Mesenchymal stem cell (in vitro differentiated cells and primary cell): ENCODE measurements around the gene TUBB4B.

Experiments
- DNase-seq: peaks from one replicate; pipeline ENCODE4 v3.0.0-alpha.2; 2013
- H2AFZ ChIP-seq: one replicate; pipeline ENCODE4 v1.6.1; 2013; ENCODE audit warnings: low read depth, mild to moderate bottlenecking, control low read depth, inconsistent platforms, low read length, moderate library complexity
- H2AK5ac ChIP-seq: 2 replicates; pipeline ENCODE4 v1.6.1; 2013; ENCODE audit warnings: low read length, moderate library complexity, mild to moderate bottlenecking, inconsistent platforms; ENCODE audit not compliant: severe bottlenecking
- H2BK120ac ChIP-seq: one replicate; pipeline ENCODE4 v1.6.1; 2013; ENCODE audit warnings: low read depth, mild to moderate bottlenecking, inconsistent platforms, low read length, moderate library complexity
- H2BK12ac ChIP-seq, 2 experiments: one replicate each; pipeline ENCODE4 v1.6.1; 2013; ENCODE audit warnings: inconsistent platforms in 2 of 2, low read length in 2 of 2, mild to moderate bottlenecking in 2 of 2, moderate library complexity in 2 of 2, control low read depth in 1 of 2
- H2BK15ac ChIP-seq: one replicate; pipeline ENCODE4 v1.6.1; 2013; ENCODE audit warnings: mild to moderate bottlenecking, low read depth, inconsistent platforms; ENCODE audit not compliant: poor library complexity, severe bottlenecking
- H2BK5ac ChIP-seq: 2 replicates; pipeline ENCODE4 v1.6.1; 2013; ENCODE audit warnings: low read depth, mild to moderate bottlenecking, low read length, control low read depth, inconsistent platforms; ENCODE audit not compliant: poor library complexity, severe bottlenecking
- H3K14ac ChIP-seq, 2 experiments: one replicate each; pipeline ENCODE4 v1.6.1; 2013; ENCODE audit warnings: inconsistent platforms in 2 of 2, low read length in 2 of 2, control low read depth in 1 of 2, mild to moderate bottlenecking in 1 of 2, moderate library complexity in 1 of 2
- H3K18ac ChIP-seq, 2 experiments: one replicate each; pipeline ENCODE4 v1.6.1; 2013; ENCODE audit warnings: inconsistent platforms in 2 of 2, low read length in 2 of 2, control low read depth in 1 of 2, low read depth in 1 of 2, mild to moderate bottlenecking in 1 of 2
- H3K23ac ChIP-seq, 2 experiments: one replicate each; pipeline ENCODE4 v1.6.1; 2013; ENCODE audit warnings: inconsistent platforms in 2 of 2, low read length in 2 of 2, mild to moderate bottlenecking in 2 of 2, moderate library complexity in 2 of 2, control low read depth in 1 of 2
- H3K27ac ChIP-seq: 2 replicates; pipeline ENCODE4 v1.5.1; 2013; ENCODE audit warnings: mild to moderate bottlenecking, moderate library complexity, low read length, control low read depth, inconsistent platforms; ENCODE audit not compliant: poor library complexity, severe bottlenecking
- H3K27me3 ChIP-seq, 2 experiments: 2 replicates each; pipeline versions ENCODE4 v1.6.1 to v1.7.0; 2013; ENCODE audit warnings: low read length in 2 of 2, mild to moderate bottlenecking in 2 of 2, moderate library complexity in 2 of 2, control low read depth in 1 of 2, inconsistent platforms in 1 of 2; ENCODE audit not compliant: control insufficient read depth in 1 of 2, insufficient read depth in 1 of 2
- H3K36me3 ChIP-seq, 2 experiments: 2 replicates each; pipeline versions ENCODE4 v1.6.1 to v1.7.0; 2013; ENCODE audit warnings: low read length in 2 of 2, control low read depth in 1 of 2, inconsistent platforms in 1 of 2, low read depth in 1 of 2, mild to moderate bottlenecking in 1 of 2; ENCODE audit not compliant: insufficient read depth in 2 of 2, control insufficient read depth in 1 of 2
- H3K4ac ChIP-seq, 2 experiments: one replicate each; pipeline ENCODE4 v1.6.1; 2013; ENCODE audit warnings: inconsistent platforms in 2 of 2, low read length in 2 of 2, mild to moderate bottlenecking in 2 of 2, moderate library complexity in 2 of 2, control low read depth in 1 of 2, low read depth in 1 of 2
- H3K4me1 ChIP-seq: 2 replicates; pipeline ENCODE4 v1.6.1; 2013; ENCODE audit warnings: low read depth, low read length, control low read depth; ENCODE audit not compliant: control insufficient read depth, insufficient read depth
- H3K4me2 ChIP-seq: 2 replicates; pipeline ENCODE4 v1.6.1; 2013; ENCODE audit warnings: low read length, mild to moderate bottlenecking, inconsistent platforms; ENCODE audit not compliant: poor library complexity, severe bottlenecking
- H3K4me3 ChIP-seq, 2 experiments: 2 replicates each; pipeline versions ENCODE4 v1.5.1 to v1.7.0; 2013; ENCODE audit warnings: low read length in 2 of 2, mild to moderate bottlenecking in 2 of 2, control low read depth in 1 of 2, low read depth in 1 of 2; ENCODE audit not compliant: insufficient read depth in 1 of 2
- H3K79me1 ChIP-seq: replicated peaks from 2 replicates; pipeline ENCODE4 v1.6.1; 2013; ENCODE audit warnings: mild to moderate bottlenecking, control low read depth, low read length, inconsistent platforms; ENCODE audit not compliant: poor library complexity, severe bottlenecking
- H3K9ac ChIP-seq: 2 replicates; pipeline ENCODE4 v1.7.0; 2013; ENCODE audit warnings: mild to moderate bottlenecking, low read length, moderate library complexity
- H3K9me3 ChIP-seq: 2 replicates; pipeline ENCODE4 v1.7.0; 2013; ENCODE audit warnings: mild to moderate bottlenecking, low read length; ENCODE audit not compliant: control insufficient read depth
- H4K8ac ChIP-seq: one replicate; pipeline ENCODE4 v1.6.1; 2013; ENCODE audit warnings: inconsistent platforms, mild to moderate bottlenecking, low read length, moderate library complexity
- H4K91ac ChIP-seq: one replicate; pipeline ENCODE4 v1.6.1; 2013; ENCODE audit warnings: mild to moderate bottlenecking, low read length, inconsistent platforms
- WGBS: methylation state at CpG from one replicate; pipeline ENCODE4 v1.1.7; 2013; ENCODE audit warnings: mixed read lengths; 5-methylcytosine and 5-hydroxymethylcytosine counted together

TUBB4B gene

GRCh38 chr9:137244486-137245449, 3.7 kb downstream of the TUBB4B start:
- Histone ChIP-seq H2BK120ac (no peak overlapping the region), H3K4me2 (no peak overlapping the region), H4K91ac (peak overlapping the region; percentile 61), H3K14ac (no peak overlapping the region), H3K18ac (no peak overlapping the region), H3K9me3 (no peaks in the 10 kb centered on the region), H2AK5ac (no peak overlapping the region), H2AFZ (no peak overlapping the region), H2BK12ac (no peak overlapping the region), H4K8ac (no peak overlapping the region), H3K4ac (no peak overlapping the region), H3K27ac (no peak overlapping the region), H3K23ac (peak overlapping the region in 1 of 2 experiments; percentile 14), H3K79me1 (no peaks in the 10 kb centered on the region), H3K4me3 (no peak overlapping the region), H3K36me3 (peaks cover 24 to 27% of the 10 kb centered on the region in 2 experiments), H2BK15ac (no peak overlapping the region), H3K4me1 (peaks cover 37% of the 10 kb centered on the region), H3K9ac (no peak overlapping the region), H3K27me3 (peaks cover 0 to 17% of the 10 kb centered on the region in 2 experiments), H2BK5ac (no peak overlapping the region)
- WGBS, result 67% methylated on average over 36 of the region's 36 CpGs
- peak; percentile 53 for DNase-seq

- H3K27me3 ChIP-seq, result peaks cover 0 to 17% of the 10 kb centered on the region in 2 experiments
- no peak overlapping the region for H2AFZ ChIP-seq
- H3K4me2 ChIP-seq, result no peak overlapping the region
- no peak overlapping the region for H3K27ac ChIP-seq
- H3K4me3 ChIP-seq, result no peak overlapping the region
- no peaks in the 10 kb centered on the region for H3K9me3 ChIP-seq
- no peak overlapping the region for H3K9ac ChIP-seq
- no peak overlapping the region for H2BK120ac ChIP-seq
- H2BK15ac ChIP-seq, result no peak overlapping the region
- H3K23ac ChIP-seq, result peak overlapping the region in 1 of 2 experiments; percentile 14
- no peak overlapping the region for H3K14ac ChIP-seq
- peaks cover 40% of the 10 kb centered on the region for H3K4me1 ChIP-seq
- H3K4ac ChIP-seq, result no peak overlapping the region
- no peak for DNase-seq
- H4K8ac ChIP-seq, result no peak overlapping the region
- no peak overlapping the region for H2BK5ac ChIP-seq
- 92% methylated on average over 25 of the region's 25 CpGs for WGBS
- no peak overlapping the region for H2BK12ac ChIP-seq
- no peak overlapping the region for H3K18ac ChIP-seq
- H4K91ac ChIP-seq, result no peak overlapping the region
- H3K36me3 ChIP-seq, result peaks cover 24 to 27% of the 10 kb centered on the region in 2 experiments
- H3K79me1 ChIP-seq, result no peaks in the 10 kb centered on the region
- no peak overlapping the region for H2AK5ac ChIP-seq
Measured at GRCh38 chr9:137245450-137246421, 4.6 kb downstream of the TUBB4B start.

- H3K4me2 ChIP-seq, result no peak overlapping the region
- H3K79me1 ChIP-seq, result no peaks in the 10 kb centered on the region
- H4K8ac ChIP-seq, result no peak overlapping the region
- peaks cover 17 to 20% of the 10 kb centered on the region in 2 experiments for H3K36me3 ChIP-seq
- no peak overlapping the region for H3K27ac ChIP-seq
- no peak overlapping the region for H2BK15ac ChIP-seq
- no peak overlapping the region for H2AK5ac ChIP-seq
- H3K27me3 ChIP-seq, result peaks cover 0 to 17% of the 10 kb centered on the region in 2 experiments
- no peak overlapping the region for H3K9ac ChIP-seq
- H2AFZ ChIP-seq, result no peak overlapping the region
- peaks cover 45% of the 10 kb centered on the region for H3K4me1 ChIP-seq
- H3K14ac ChIP-seq, result no peak overlapping the region
- no peak for DNase-seq
- no peaks in the 10 kb centered on the region for H3K9me3 ChIP-seq
- peak overlapping the region in 1 of 2 experiments; percentile 31 for H2BK12ac ChIP-seq
- no peak overlapping the region for H2BK120ac ChIP-seq
- no peak overlapping the region for H3K4ac ChIP-seq
- H3K4me3 ChIP-seq, result no peak overlapping the region
- 76% methylated on average over 19 of the region's 20 CpGs for WGBS
- no peak overlapping the region for H2BK5ac ChIP-seq
- H4K91ac ChIP-seq, result no peak overlapping the region
- no peak overlapping the region for H3K23ac ChIP-seq
- H3K18ac ChIP-seq, result no peak overlapping the region
Measured at GRCh38 chr9:137247135-137247915, 6.2 kb downstream of the TUBB4B start.
